ENCODE measurements around the gene MRPS10.
"Not testable (repeated sequence)": the region's sequence is repeated elsewhere in the genome, so short reads cannot be mapped to it uniquely, and the experiment has no call there.

MRPS10 gene

GRCh38 chr6:42207559-42207958 is 10.1 kb downstream of the MRPS10 start:
- DNase-seq (ENCODE audit: low spot score) = not testable (repeated sequence)

GRCh38 chr6:42204768-42205282 is 12.8 kb downstream of the MRPS10 start:
- DNase-seq (ENCODE audit: low spot score) = no peak

- no peak for DNase-seq (ENCODE audit: low spot score)
These were observed 14.5 kb downstream of the MRPS10 start for GRCh38 chr6:42203183-42203582.

- not testable (repeated sequence) for DNase-seq (ENCODE audit: low spot score)
These were observed 15.3 kb downstream of the MRPS10 start for GRCh38 chr6:42202131-42202915.

- DNase-seq (ENCODE audit: low spot score) = no peak
These were observed 16.3 kb downstream of the MRPS10 start for GRCh38 chr6:42201382-42201781.

GRCh38 chr6:42200035-42200434 is 17.6 kb downstream of the MRPS10 start:
- peak; percentile 73 for DNase-seq (ENCODE audit: low spot score)

- DNase-seq (ENCODE audit: low spot score) = no peak
These were observed 18.3 kb downstream of the MRPS10 start for GRCh38 chr6:42199106-42199981.

GRCh38 chr6:42197555-42198362 is 19.9 kb downstream of the MRPS10 start:
- peak; percentile 51 for DNase-seq (ENCODE audit: low spot score)

- DNase-seq (ENCODE audit: low spot score) = no peak
These were observed 22.2 kb downstream of the MRPS10 start for GRCh38 chr6:42195415-42195814.

GRCh38 chr6:42194056-42194455 is 23.6 kb downstream of the MRPS10 start:
- DNase-seq (ENCODE audit: low spot score) = no peak

- DNase-seq (ENCODE audit: low spot score) = no peak
These were observed 24.2 kb downstream of the MRPS10 start for GRCh38 chr6:42193491-42193894.

GRCh38 chr6:42192385-42192784 is 25.3 kb downstream of the MRPS10 start:
- not testable (repeated sequence) for DNase-seq (ENCODE audit: low spot score)

- peak; percentile 59 for DNase-seq (ENCODE audit: low spot score)
These were observed 27.0 kb downstream of the MRPS10 start for GRCh38 chr6:42190554-42191183.

- peak; percentile 0 for DNase-seq (ENCODE audit: low spot score)
These were observed 29.3 kb downstream of the MRPS10 start for GRCh38 chr6:42188406-42188805.

- DNase-seq (ENCODE audit: low spot score) = no peak
These were observed 32.1 kb downstream of the MRPS10 start for GRCh38 chr6:42185597-42185996.

- no peak for DNase-seq (ENCODE audit: low spot score)
These were observed 33.2 kb downstream of the MRPS10 start for GRCh38 chr6:42184475-42184874.

- DNase-seq (ENCODE audit: low spot score) = no peak
These were observed 35.6 kb downstream of the MRPS10 start for GRCh38 chr6:42182101-42182500.

- DNase-seq (ENCODE audit: low spot score) = no peak
These were observed 37.7 kb downstream of the MRPS10 start for GRCh38 chr6:42179945-42180313.

GRCh38 chr6:42179261-42179944 is 38.3 kb downstream of the MRPS10 start:
- DNase-seq (ENCODE audit: low spot score) = no peak

- DNase-seq (ENCODE audit: low spot score) = no peak
These were observed 39.9 kb downstream of the MRPS10 start for GRCh38 chr6:42177514-42178364.
